Panc1 (cell line): ENCODE results near the gene MCF2L. TPM values are rescaled to one million over a fixed set of nuclear protein-coding genes. Genes with fewer than 3 reads are reported as not detected.

ENCODE experiments used
- ATAC-seq: fragments of 200-7000 bp; cut with Tn5 transposase; 2 replicates; pipeline ENCODE4 v1.9.1; 2020; ENCODE audit warnings: mild to moderate bottlenecking, moderate library complexity
- BruUV-seq: library from RNA; stranded (reverse); fragments of 400-500 nt; replicated peaks from 2 replicates; lab custom pipeline; 2021; lab: Mats Ljungman, UMichigan
- CTCF ChIA-PET: fragments of 300-600 bp; sonication (Branson Sonifier 250); formaldehyde crosslinking; loops from one replicate; lab custom pipeline; 2022; ENCODE audit warnings: antibody characterized with exemption; lab: Charles Lee
- POLR2A ChIA-PET: fragments of 300-600 bp; sonication (Branson Sonifier 250); formaldehyde crosslinking; loops from one replicate; lab custom pipeline; 2022; ENCODE audit warnings: antibody characterized with exemption; lab: Charles Lee
- DNase-seq: peaks from one replicate; pipeline ENCODE4 v3.0.0-alpha.2; 2010; ENCODE audit warnings: low read depth, low spot score
- H3K27ac ChIP-seq: 2 replicates; pipeline ENCODE4 v1.5.1; 2011; ENCODE audit warnings: mild to moderate bottlenecking, low read length, inconsistent platforms
- H3K27me3 ChIP-seq: fragments of 200-500 bp; sonication (Bioruptor generic); 2 replicates; pipeline ENCODE4 v1.6.0; 2014; ENCODE audit warnings: low read length, inconsistent platforms; ENCODE audit not compliant: control insufficient read depth, insufficient read depth
- H3K36me3 ChIP-seq: fragments of 200-500 bp; sonication (Bioruptor generic); 2 replicates; pipeline ENCODE4 v1.5.1; 2014; ENCODE audit warnings: inconsistent platforms, mild to moderate bottlenecking, low read length, moderate library complexity; ENCODE audit not compliant: control insufficient read depth, insufficient read depth
- H3K4me1 ChIP-seq: 2 replicates; pipeline ENCODE4 v1.5.1; 2011; ENCODE audit warnings: inconsistent platforms, mild to moderate bottlenecking, low read length, moderate library complexity; ENCODE audit not compliant: control insufficient read depth, insufficient read depth
- H3K4me3 ChIP-seq, 2 experiments: 2 replicates each; pipeline ENCODE4 v1.5.1; 2011 to 2012; ENCODE audit warnings: low read depth in 2 of 2, low read length in 2 of 2, mild to moderate bottlenecking in 2 of 2, inconsistent platforms in 1 of 2, moderate library complexity in 1 of 2
- H3K9me3 ChIP-seq: fragments of 200-500 bp; sonication (Bioruptor generic); 2 replicates; pipeline ENCODE4 v1.5.1; 2014; ENCODE audit warnings: low read depth, mild to moderate bottlenecking, inconsistent platforms, low read length, moderate library complexity; ENCODE audit not compliant: control insufficient read depth, insufficient read depth
- POLR2AphosphoS5 ChIP-seq: IDR thresholded peaks from 2 replicates; pipeline ENCODE4 v1.6.1; 2012; ENCODE audit warnings: mild to moderate bottlenecking, low read depth, low read length, moderate library complexity
- SIN3A ChIP-seq: IDR thresholded peaks from 2 replicates; pipeline ENCODE4 v1.6.1; 2012; ENCODE audit warnings: low read depth, mild to moderate bottlenecking, low read length, moderate library complexity, borderline replicate concordance; ENCODE audit not compliant: insufficient read depth
- TCF7L2 ChIP-seq: IDR thresholded peaks from 2 replicates; pipeline ENCODE4 v1.6.1; 2011; ENCODE audit warnings: mild to moderate bottlenecking, low read depth, low read length, inconsistent platforms
- in situ Hi-C: cut with HindIII; loops from 2 replicates; pipeline ENCODE4 v1.10.0; 2016; ENCODE audit warnings: low sequenced_read_pairs, low pct_unique_long_range_greater_than_20kb
- intact Hi-C: fragments of 100-400 bp; cut with micrococcal nuclease; formaldehyde crosslinking; loops from one replicate; pipeline ENCODE4 v1.10.0; 2022; ENCODE audit not compliant: unreplicated experiment
- total RNA-seq: library from RNA; stranded (reverse); gene quantifications from one replicate; pipeline ENCODE4 v1.2.1, GENCODE V29; 2021; ENCODE audit not compliant: unreplicated experiment
- TF ChIP-seq, protein P1 (sequence below): fragments of 450-650 bp; IDR thresholded peaks from 2 replicates; pipeline ENCODE4 v1.5.1; 2017; ENCODE audit warnings: mild to moderate bottlenecking
- TF ChIP-seq, protein P2 (sequence below), 2 experiments: IDR thresholded peaks; 2 replicates each; pipeline ENCODE4 v1.6.1; 2011 to 2012; ENCODE audit warnings: low read depth in 2 of 2, control low read depth in 1 of 2, low read length in 1 of 2, mild to moderate bottlenecking in 1 of 2, moderate library complexity in 1 of 2; ENCODE audit not compliant: insufficient read depth in 1 of 2

The MCF2L gene
- total RNA-seq, 1 experiment from 2014 or later = 0.57 TPM

DNA sequence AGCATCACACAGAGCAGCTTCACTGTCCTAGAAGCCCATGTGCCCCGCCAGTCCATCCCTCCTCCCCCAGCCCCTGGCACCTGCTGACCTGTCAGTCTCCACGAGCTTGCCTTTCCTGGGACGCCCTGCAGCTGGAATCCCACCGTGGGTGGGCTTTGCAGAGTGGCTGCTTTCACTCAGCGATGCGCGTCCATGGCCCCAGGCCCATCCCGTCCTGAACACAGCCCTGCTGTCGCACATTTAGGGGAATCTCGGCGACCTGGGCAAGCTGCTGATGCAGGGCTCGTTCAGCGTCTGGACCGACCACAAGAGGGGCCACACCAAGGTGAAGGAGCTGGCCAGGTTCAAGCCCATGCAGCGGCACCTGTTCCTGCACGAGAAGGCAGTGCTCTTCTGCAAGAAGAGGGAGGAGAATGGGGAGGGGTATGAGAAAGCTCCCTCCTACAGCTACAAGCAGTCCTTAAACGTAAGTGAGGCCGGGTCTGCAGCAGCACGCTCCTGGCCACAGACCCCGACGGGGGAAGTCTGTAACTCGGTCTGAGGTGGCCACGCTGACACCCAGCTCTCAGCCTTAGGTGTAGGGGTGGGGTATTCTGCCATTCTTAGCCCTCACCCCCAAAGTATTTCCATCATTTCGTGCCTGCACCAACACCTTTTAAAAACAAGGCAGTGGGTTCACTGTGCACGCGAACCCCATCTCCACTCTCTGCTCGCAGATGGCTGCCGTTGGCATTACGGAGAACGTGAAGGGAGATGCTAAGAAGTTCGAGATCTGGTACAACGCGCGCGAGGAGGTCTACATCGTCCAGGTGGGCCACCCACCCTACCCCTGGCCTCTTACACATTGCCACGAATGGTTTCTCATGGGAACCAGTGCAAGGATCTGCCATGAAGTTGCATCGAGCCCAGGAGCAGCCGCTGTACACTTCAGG, 118.2 kb downstream of the MCF2L start:
- intact Hi-C loops = no loop called here
- TF ChIP-seq, protein P1, sequence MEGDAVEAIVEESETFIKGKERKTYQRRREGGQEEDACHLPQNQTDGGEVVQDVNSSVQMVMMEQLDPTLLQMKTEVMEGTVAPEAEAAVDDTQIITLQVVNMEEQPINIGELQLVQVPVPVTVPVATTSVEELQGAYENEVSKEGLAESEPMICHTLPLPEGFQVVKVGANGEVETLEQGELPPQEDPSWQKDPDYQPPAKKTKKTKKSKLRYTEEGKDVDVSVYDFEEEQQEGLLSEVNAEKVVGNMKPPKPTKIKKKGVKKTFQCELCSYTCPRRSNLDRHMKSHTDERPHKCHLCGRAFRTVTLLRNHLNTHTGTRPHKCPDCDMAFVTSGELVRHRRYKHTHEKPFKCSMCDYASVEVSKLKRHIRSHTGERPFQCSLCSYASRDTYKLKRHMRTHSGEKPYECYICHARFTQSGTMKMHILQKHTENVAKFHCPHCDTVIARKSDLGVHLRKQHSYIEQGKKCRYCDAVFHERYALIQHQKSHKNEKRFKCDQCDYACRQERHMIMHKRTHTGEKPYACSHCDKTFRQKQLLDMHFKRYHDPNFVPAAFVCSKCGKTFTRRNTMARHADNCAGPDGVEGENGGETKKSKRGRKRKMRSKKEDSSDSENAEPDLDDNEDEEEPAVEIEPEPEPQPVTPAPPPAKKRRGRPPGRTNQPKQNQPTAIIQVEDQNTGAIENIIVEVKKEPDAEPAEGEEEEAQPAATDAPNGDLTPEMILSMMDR = no peak
- TF ChIP-seq POLR2AphosphoS5 (no peak), SIN3A (no peak), TCF7L2 (no peak)
- TF ChIP-seq, protein P2, sequence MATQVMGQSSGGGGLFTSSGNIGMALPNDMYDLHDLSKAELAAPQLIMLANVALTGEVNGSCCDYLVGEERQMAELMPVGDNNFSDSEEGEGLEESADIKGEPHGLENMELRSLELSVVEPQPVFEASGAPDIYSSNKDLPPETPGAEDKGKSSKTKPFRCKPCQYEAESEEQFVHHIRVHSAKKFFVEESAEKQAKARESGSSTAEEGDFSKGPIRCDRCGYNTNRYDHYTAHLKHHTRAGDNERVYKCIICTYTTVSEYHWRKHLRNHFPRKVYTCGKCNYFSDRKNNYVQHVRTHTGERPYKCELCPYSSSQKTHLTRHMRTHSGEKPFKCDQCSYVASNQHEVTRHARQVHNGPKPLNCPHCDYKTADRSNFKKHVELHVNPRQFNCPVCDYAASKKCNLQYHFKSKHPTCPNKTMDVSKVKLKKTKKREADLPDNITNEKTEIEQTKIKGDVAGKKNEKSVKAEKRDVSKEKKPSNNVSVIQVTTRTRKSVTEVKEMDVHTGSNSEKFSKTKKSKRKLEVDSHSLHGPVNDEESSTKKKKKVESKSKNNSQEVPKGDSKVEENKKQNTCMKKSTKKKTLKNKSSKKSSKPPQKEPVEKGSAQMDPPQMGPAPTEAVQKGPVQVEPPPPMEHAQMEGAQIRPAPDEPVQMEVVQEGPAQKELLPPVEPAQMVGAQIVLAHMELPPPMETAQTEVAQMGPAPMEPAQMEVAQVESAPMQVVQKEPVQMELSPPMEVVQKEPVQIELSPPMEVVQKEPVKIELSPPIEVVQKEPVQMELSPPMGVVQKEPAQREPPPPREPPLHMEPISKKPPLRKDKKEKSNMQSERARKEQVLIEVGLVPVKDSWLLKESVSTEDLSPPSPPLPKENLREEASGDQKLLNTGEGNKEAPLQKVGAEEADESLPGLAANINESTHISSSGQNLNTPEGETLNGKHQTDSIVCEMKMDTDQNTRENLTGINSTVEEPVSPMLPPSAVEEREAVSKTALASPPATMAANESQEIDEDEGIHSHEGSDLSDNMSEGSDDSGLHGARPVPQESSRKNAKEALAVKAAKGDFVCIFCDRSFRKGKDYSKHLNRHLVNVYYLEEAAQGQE (IDR thresholded peaks at IDR 0.05; ENCODE audit: insufficient read depth in 1 of 2, low read depth in 2 of 2, low read length in 1 of 2) = no peak
- in situ Hi-C loops = no loop called here
- H3K36me3 ChIP-seq = no peaks in the 10 kb centered on the region
- DNase-seq (no peak), ATAC-seq (no peak)
- ChIA-PET POLR2A (no interaction called here), CTCF (no interaction called here)
- H3K27ac ChIP-seq = no peak overlapping the region
- BruUV-seq = no TSS peak
- H3K4me3 ChIP-seq = no peak overlapping the region
- H3K9me3 ChIP-seq = no peaks in the 10 kb centered on the region
- H3K27me3 ChIP-seq = no peaks in the 10 kb centered on the region
- H3K4me1 ChIP-seq = no peaks in the 10 kb centered on the region

DNA sequence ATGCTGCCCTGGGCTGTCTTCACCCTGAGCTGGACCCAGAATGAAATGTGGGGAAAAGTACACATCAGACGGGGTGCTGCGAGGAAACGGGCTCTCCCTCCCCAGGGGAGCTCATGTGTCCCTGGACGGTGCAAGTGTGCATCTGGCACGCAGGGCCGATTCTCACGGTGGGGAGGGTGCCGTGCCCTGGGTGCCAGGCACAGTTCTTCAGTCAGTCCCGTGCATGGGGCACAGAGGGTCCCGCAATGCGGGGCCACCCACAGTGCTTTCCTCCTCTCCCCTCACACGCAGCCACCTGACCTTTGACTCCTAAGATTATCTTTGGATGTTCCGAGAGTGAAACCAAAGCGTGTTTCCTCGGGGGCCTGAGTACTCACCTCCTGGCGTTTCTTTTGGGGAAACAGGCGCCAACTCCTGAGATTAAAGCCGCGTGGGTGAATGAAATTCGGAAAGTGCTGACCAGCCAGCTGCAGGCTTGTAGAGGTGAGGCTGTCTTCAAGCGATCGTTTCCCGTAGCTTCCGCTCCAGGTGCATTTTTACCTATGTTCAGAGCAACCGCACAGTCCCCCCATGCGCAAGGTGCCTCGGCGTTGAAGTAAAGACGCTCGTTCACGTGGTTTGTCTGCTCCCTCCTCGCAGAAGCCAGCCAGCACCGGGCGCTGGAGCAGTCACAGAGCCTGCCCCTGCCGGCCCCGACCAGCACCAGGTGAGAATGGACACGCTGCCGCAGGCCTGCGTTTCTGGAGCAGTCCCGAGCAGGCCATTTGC, 119.1 kb downstream of the MCF2L start:
- POLR2A ChIA-PET = no interaction called here
- DNase-seq = no peak

More for the DNA sequence above, 119.1 kb downstream of the MCF2L start:
- Histone ChIP-seq H3K36me3 (no peaks in the 10 kb centered on the region), H3K27me3 (no peaks in the 10 kb centered on the region), H3K27ac (no peak overlapping the region), H3K9me3 (no peaks in the 10 kb centered on the region), H3K4me3 (no peak overlapping the region), H3K4me1 (no peaks in the 10 kb centered on the region)
- CTCF ChIA-PET = no interaction called here
- TF ChIP-seq SIN3A (no peak), POLR2AphosphoS5 (no peak), TCF7L2 (no peak)
- TF ChIP-seq, protein P2 (IDR thresholded peaks at IDR 0.05; ENCODE audit: insufficient read depth in 1 of 2, low read depth in 2 of 2, low read length in 1 of 2) = no peak
- TF ChIP-seq, protein P1 = no peak
- BruUV-seq = no TSS peak
- ATAC-seq = no peak
- intact Hi-C loops (no loop called here), in situ Hi-C loops (no loop called here)
